Measurements from ENCODE around the gene TMEM167A. TPM values are rescaled to one million over a fixed set of nuclear protein-coding genes. Genes with fewer than 3 reads are reported as not detected.

Gene TMEM167A
- total RNA-seq, 4 donors from 2014 or later, result 23.5 to 53.4 (median 39.5) TPM

- no peaks in the 10 kb centered on the region for H3K4me1 ChIP-seq
- no peak for ATAC-seq
- H3K36me3 ChIP-seq, result no peaks in the 10 kb centered on the region
- no peaks in the 10 kb centered on the region for H3K9me3 ChIP-seq
- H3K27me3 ChIP-seq, result no peaks in the 10 kb centered on the region
- H3K27ac ChIP-seq, result no peak overlapping the region
- 84 to 93% methylated on average over 5 to 8 of the region's 8 CpGs for WGBS, 2 donors (ENCODE audit: low coverage in 1 of 2)
- TF ChIP-seq CTCF (IDR thresholded peaks at IDR 0.05) (no peak), POLR2AphosphoS5 (IDR thresholded peaks at IDR 0.05) (no peak), EP300 (IDR thresholded peaks at IDR 0.05) (no peak), POLR2A (IDR thresholded peaks at IDR 0.05) (no peak)
- no peak overlapping the region for H3K4me3 ChIP-seq
Observed at GRCh38 chr5:83025690-83026478, 51.3 kb downstream of the TMEM167A start.

GRCh38 chr5:83022334-83022733, 54.9 kb downstream of the TMEM167A start:
- Histone ChIP-seq H3K27me3 (no peaks in the 10 kb centered on the region), H3K9me3 (no peaks in the 10 kb centered on the region), H3K36me3 (no peaks in the 10 kb centered on the region), H3K4me1 (no peaks in the 10 kb centered on the region), H3K4me3 (no peak overlapping the region), H3K27ac (no peak overlapping the region)
- WGBS, 2 donors (ENCODE audit: low coverage in 1 of 2), result 75 to 95% methylated on average over 4 of the region's 4 CpGs
- TF ChIP-seq POLR2A (IDR thresholded peaks at IDR 0.05) (no peak), POLR2AphosphoS5 (IDR thresholded peaks at IDR 0.05) (no peak), EP300 (IDR thresholded peaks at IDR 0.05) (no peak), CTCF (IDR thresholded peaks at IDR 0.05) (no peak)
- ATAC-seq, result no peak

GRCh38 chr5:83015676-83016075, 61.5 kb downstream of the TMEM167A start:
- Histone ChIP-seq H3K36me3 (no peaks in the 10 kb centered on the region), H3K27me3 (no peaks in the 10 kb centered on the region), H3K4me1 (no peaks in the 10 kb centered on the region), H3K27ac (no peak overlapping the region), H3K9me3 (no peaks in the 10 kb centered on the region), H3K4me3 (no peak overlapping the region)
- TF ChIP-seq EP300 (IDR thresholded peaks at IDR 0.05), result no peak
- TF ChIP-seq POLR2A (IDR thresholded peaks at IDR 0.05), result no peak
- no peak for TF ChIP-seq POLR2AphosphoS5 (IDR thresholded peaks at IDR 0.05)
- no peak for TF ChIP-seq CTCF (IDR thresholded peaks at IDR 0.05)
- no peak for ATAC-seq
- 7 to 57% methylated on average over 1 to 2 of the region's 2 CpGs for WGBS, 2 donors (ENCODE audit: low coverage in 1 of 2)

- ATAC-seq, result no peak
- H3K9me3 ChIP-seq, result no peaks in the 10 kb centered on the region
- H3K36me3 ChIP-seq, result no peaks in the 10 kb centered on the region
- TF ChIP-seq POLR2A (IDR thresholded peaks at IDR 0.05) (no peak), CTCF (IDR thresholded peaks at IDR 0.05) (no peak), EP300 (IDR thresholded peaks at IDR 0.05) (no peak), POLR2AphosphoS5 (IDR thresholded peaks at IDR 0.05) (no peak)
- no peak overlapping the region for H3K4me3 ChIP-seq
- no peaks in the 10 kb centered on the region for H3K27me3 ChIP-seq
- no peak overlapping the region for H3K27ac ChIP-seq
- 65 to 100% methylated on average over 3 of the region's 3 CpGs for WGBS, 2 donors (ENCODE audit: low coverage in 1 of 2)
- H3K4me1 ChIP-seq, result no peaks in the 10 kb centered on the region
Observed at GRCh38 chr5:83011985-83012384, 65.2 kb downstream of the TMEM167A start.

- no peaks in the 10 kb centered on the region for H3K9me3 ChIP-seq
- H3K36me3 ChIP-seq, result no peaks in the 10 kb centered on the region
- 60 to 67% methylated on average over 1 of the region's 1 CpG for WGBS, 2 donors (ENCODE audit: low coverage in 1 of 2)
- no peak overlapping the region for H3K27ac ChIP-seq
- no peak for ATAC-seq
- TF ChIP-seq CTCF (IDR thresholded peaks at IDR 0.05), result no peak
- no peak for TF ChIP-seq EP300 (IDR thresholded peaks at IDR 0.05)
- no peak for TF ChIP-seq POLR2A (IDR thresholded peaks at IDR 0.05)
- TF ChIP-seq POLR2AphosphoS5 (IDR thresholded peaks at IDR 0.05), result no peak
- no peak overlapping the region for H3K4me3 ChIP-seq
- H3K27me3 ChIP-seq, result no peaks in the 10 kb centered on the region
- H3K4me1 ChIP-seq, result no peaks in the 10 kb centered on the region
Observed at GRCh38 chr5:83009408-83009807, 67.8 kb downstream of the TMEM167A start.

All from gastroesophageal sphincter (tissue), 4 donors.